Measurements from ENCODE around the gene CCDC197.

- TF ChIP-seq ZNF302 (tag by site-specific recombination; IDR thresholded peaks at IDR 0.05; ENCODE audit: low read depth) (no peak), CTCF (tag by site-specific recombination; IDR thresholded peaks at IDR 0.05) (no peak), ZNF221 (tag by site-specific recombination; IDR thresholded peaks at IDR 0.05; ENCODE audit: borderline replicate concordance) (no peak), ZSCAN16 (tag by site-specific recombination; IDR thresholded peaks at IDR 0.05) (no peak), ZNF280C (tag by site-specific recombination; IDR thresholded peaks at IDR 0.05) (no peak), ZBTB1 (tag by site-specific recombination; IDR thresholded peaks at IDR 0.05) (no peak), TCF7L2 (IDR thresholded peaks at IDR 0.05; ENCODE audit: borderline replicate concordance, low read depth, low read length) (no peak), GLI2 (tag by site-specific recombination; IDR thresholded peaks at IDR 0.05; ENCODE audit: borderline replicate concordance, low read depth) (no peak), ZNF274 (IDR thresholded peaks at IDR 0.05; ENCODE audit: low read length) (no peak), ZNF274 (tag by site-specific recombination; IDR thresholded peaks at IDR 0.05; ENCODE audit: borderline replicate concordance) (no peak), ZNF830 (tag by site-specific recombination; IDR thresholded peaks at IDR 0.05; ENCODE audit: low read depth) (no peak), PATZ1 (tag by site-specific recombination; IDR thresholded peaks at IDR 0.05) (no peak), ZBTB7A (tag by site-specific recombination; IDR thresholded peaks at IDR 0.05; ENCODE audit: low read depth) (no peak)
Measured at GRCh38 chr14:93997916-93998870, 1.1 kb downstream of the CCDC197 start.
